ENCODE measurements around the gene HDGFL2.

The HDGFL2 gene

GRCh38 chr19:4445963-4446703, 26.0 kb upstream of the HDGFL2 start:
- DNase-seq (ENCODE audit: low read depth): no peak

- no peak for DNase-seq (ENCODE audit: low read depth)
Measured at GRCh38 chr19:4446704-4447200, 25.3 kb upstream of the HDGFL2 start.

GRCh38 chr19:4447327-4448146, 24.6 kb upstream of the HDGFL2 start:
- DNase-seq (ENCODE audit: low read depth): no peak

DNA sequence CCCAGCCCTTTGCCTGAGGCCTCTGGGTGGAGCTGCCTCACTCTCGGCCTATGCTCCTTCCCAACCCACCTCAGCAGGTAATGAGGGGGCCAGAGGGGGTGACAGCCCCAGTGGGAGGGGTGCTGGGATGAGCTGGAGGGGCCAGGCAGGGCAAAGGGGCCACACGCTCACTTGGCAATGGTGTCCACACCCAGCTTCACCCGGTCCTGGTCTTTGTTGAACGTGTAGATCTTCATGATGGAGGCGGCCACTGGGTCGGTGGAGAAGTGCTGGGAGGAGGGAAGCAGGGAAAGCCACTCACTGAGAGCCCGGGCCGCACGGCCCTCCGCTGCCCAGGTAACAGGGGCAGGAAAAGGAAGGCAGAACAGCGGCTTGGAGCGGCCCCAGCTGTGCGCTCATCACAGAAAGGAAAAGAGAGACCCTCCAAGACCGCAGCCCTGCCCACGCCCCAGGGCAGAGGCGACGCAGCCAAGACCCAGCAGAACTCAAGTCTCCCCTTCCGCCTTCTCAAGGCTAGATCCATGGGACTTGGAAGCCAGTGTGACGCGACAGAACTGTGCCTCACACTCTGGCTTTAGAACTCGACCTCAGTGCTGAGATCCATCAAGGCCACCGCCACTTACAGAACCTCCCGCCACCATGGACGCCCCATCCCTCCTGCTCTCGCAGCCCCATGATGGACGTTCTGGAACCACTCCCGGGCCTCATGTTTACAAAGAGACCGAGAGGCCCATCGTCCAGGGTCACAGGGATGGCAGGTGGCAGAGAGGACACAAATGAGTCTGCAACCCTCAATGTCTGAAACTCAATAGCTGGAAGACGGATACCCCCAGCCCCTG, 23.7 kb upstream of the HDGFL2 start:
- no peak for DNase-seq (ENCODE audit: low read depth)

- no peak for DNase-seq (ENCODE audit: low read depth)
Measured at GRCh38 chr19:4449022-4449638, 23.0 kb upstream of the HDGFL2 start.

DNA sequence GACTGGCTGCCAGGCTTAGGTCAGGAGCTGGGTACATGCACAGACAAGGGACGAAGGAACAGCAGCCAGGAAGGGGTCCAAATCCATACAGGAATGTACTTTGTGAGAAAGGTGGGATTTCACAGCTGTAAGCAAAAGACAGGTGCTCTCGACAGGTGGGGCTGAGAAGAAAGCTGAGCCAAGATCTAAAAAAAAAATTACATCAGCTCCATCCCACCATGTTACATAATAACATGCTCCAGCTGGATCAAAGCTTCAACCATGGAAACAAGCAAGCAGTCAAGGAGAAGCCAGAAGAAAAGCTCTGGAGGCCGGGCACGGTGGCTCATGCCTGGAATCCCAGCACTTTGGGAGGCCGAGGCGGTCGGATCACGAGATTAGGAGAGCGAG, 22.5 kb upstream of the HDGFL2 start:
- no peak for DNase-seq (ENCODE audit: low read depth)

DNA sequence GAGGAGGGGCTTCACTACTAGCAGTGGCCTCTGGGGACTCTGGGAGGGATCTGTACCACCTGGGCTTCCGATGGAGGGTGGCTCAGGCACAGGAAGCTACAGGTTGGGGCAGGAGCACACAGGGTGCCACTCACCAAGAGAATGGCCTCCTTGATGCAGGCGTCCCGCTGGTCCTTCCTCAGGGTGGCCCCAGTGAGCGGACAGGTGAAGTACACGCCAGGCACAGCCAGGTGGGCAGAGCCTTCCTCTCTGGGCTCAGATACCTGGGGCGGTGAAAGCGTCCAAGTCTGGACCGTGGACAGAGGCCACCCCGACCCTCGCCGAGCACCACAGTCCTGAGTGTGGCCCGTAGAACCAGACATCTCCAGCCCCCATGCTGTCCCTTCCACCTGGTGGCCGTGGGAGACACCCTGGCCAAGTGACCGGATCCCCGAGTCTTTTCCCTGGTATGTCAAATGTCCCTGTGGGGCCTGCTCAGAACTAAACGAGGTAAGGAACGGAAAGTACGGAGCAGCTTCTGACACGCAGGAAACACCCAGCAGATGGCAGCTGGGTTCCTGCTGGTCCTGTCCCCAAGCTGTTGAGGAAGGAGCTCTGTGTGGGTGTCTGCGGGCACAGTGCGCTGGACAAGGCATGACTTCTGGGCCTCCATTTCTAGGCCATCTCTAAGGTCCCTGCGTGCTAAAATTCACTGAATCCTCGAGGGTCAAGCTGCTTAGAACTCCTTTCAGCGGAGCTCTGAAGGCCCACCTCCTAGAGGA, 19.7 kb upstream of the HDGFL2 start:
- no peak for DNase-seq (ENCODE audit: low read depth)

GRCh38 chr19:4453232-4454179, 18.6 kb upstream of the HDGFL2 start:
- DNase-seq (ENCODE audit: low read depth): no peak

DNA sequence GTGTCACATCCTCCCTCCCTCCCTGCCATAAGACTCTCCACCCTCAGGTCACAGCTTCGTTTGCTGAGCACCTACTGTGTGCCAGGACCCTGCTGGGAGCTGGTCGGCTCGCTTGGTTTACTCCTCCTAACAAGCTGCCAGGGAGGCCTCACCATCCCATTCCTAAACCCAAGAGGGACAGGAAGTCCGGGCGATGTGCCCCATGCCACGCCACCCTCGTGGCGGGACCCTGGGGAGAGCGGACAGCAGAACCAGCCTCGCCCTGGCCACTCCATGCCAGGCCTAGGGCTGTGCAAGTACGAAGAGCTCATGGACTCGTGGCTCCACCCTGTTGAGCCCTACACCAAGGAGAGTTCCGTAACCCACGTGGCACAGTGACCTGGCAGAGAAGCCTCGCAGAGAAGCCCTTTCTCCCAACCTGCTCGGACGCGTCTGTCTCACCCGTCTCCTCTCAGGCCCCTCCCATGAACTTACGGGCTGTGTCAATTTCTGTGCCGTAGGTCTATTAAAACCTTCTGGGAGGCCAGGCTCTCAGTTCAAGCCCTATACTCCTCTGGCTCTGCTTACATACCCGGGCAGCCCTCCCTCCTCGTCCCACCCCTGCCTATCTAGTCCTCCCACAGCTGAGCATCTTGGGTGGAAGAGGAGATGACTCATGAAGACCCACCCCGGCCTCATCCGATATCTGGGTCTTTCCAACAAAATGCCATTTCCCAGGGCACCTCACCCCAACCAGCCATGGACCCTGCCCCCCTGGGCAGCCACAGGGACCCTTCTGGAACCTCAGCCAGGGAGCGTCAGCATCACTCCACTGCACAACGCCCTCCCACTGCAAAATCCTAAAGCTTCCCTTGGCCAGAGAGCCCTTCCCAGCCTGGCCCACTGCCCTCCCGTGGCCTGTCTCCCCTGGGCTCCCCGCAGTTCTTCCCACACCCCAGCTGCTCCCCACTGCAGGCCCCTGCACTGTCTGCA, 17.1 kb upstream of the HDGFL2 start:
- DNase-seq (ENCODE audit: low read depth): no peak

GRCh38 chr19:4455719-4456475, 16.2 kb upstream of the HDGFL2 start:
- DNase-seq (ENCODE audit: low read depth): no peak

GRCh38 chr19:4456476-4456842, 15.6 kb upstream of the HDGFL2 start:
- no peak for DNase-seq (ENCODE audit: low read depth)

DNA sequence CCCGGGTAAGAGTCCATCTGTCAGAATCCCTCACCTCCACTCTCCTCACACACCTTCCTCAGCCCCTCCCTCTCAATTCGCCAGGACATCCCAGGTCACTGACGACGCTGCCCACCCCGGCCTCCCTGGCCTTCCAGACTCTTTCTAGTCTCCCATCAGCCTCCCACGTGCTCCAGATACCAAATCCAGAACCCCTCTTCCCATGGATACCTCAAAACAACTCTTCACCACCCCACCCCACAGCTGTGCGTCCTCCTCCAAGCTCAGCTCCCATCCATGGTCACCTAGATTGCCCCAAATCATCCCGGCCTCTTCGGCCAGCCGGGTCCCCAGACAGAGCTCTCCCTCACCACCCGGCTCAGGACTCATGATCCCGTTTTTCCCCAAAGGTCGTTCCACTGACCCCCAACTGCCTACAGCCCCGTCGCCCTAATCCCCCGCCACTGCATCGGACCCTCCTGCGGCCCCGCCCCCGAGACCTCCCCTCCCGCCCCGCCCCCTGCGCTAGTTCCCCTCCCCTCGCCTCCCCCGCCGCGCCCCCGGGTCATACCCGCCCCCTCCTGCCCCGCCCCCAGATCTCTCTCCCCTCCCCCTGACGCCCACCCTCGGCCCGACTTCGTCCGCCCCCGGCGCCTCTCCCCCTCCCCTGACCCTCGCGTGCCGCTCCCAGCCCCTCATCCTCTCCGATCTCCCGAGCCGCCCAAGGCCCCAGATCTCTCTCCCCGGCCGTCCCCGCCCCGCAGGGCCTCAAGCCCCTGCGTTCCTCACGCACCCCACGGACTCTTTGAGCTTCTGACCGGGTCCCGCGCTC, 15.0 kb upstream of the HDGFL2 start:
- peak; percentile 46 for DNase-seq (ENCODE audit: low read depth)

- peak; percentile 96 for DNase-seq (ENCODE audit: low read depth)
Measured at GRCh38 chr19:4457654-4458395, 14.3 kb upstream of the HDGFL2 start, which contains the start of gene UBXN6. UBXN6 (minus strand) TSS chr19:4457794; CDS start chr19:4457697, 97 bp downstream.

DNA sequence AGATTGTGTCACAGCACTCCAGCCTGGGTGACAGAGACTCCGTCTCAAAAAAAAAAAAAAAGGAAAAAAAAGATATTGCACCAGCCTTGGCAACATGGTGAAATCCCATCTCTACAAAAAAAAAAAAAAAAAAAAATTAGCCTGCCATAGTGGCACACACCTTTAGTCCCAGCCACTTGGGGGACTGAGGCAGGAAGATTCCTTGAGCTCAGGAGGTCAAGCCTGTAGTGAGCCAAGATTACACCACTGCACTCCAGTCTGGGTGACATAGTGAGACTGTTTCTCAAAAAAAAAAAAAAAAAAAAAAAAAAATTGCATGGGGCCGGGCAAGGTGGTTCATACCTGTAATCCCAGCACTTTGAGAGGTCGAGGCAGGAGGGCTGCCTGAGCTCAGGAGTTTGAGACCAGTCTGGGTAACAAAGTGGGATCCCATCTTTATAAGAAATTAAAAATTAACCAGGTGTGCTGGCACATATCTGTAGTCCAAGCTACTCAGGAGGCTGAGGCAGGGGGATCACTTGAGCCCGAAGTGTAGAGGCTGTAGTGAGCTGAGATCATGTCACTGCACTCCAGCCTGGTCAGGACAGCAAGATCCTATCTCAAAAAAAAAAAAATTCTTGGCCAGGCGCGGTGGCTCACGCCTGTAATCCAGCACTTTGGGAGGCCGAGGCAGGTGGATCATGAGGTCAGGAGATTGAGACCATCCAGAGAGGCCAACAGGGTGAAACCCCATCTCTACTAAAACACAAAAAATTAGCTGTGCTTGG, 7.1 kb upstream of the HDGFL2 start:
- no peak for DNase-seq (ENCODE audit: low read depth)

GRCh38 chr19:4467835-4468234, 4.3 kb upstream of the HDGFL2 start:
- DNase-seq (ENCODE audit: low read depth): no peak
